PFSK-1 (cell line): ENCODE data around the gene ITPRIP.

Source experiments
- FOXP2 ChIP-seq: optimal IDR thresholded peaks from 2 replicates; pipeline ENCODE3; 2011; ENCODE audit warnings: borderline replicate concordance, control low read depth, inconsistent platforms; ENCODE audit not compliant: insufficient read depth; ENCODE audit errors: extremely low read length, extremely low read depth
- POLR2AphosphoS5 ChIP-seq: IDR thresholded peaks from 2 replicates; pipeline ENCODE4 v1.6.1; 2012; ENCODE audit warnings: low read depth, mild to moderate bottlenecking, control low read depth, low read length, moderate library complexity
- REST ChIP-seq, 2 experiments: IDR thresholded peaks; 2 replicates each; pipeline versions ENCODE4 v1.6.1 to v1.8.0; 2011 to 2012; ENCODE audit warnings: low read depth in 2 of 2, low read length in 2 of 2, control low read depth in 1 of 2, inconsistent platforms in 1 of 2, mild to moderate bottlenecking in 1 of 2, moderate library complexity in 1 of 2; ENCODE audit not compliant: insufficient read depth in 1 of 2
- SIN3A ChIP-seq: IDR thresholded peaks from 2 replicates; pipeline ENCODE4 v1.6.1; 2012; ENCODE audit warnings: mild to moderate bottlenecking, low read length, moderate library complexity, borderline replicate concordance; ENCODE audit not compliant: insufficient read depth
- TAF1 ChIP-seq: IDR thresholded peaks from 2 replicates; pipeline ENCODE4 v1.6.1; 2012; ENCODE audit warnings: low read length, control low read depth, borderline replicate concordance; ENCODE audit not compliant: insufficient read depth

The ITPRIP gene

GRCh38 chr10:104323085-104323484 is 15.2 kb downstream of the ITPRIP start:
- no peak for TF ChIP-seq SIN3A
- TF ChIP-seq POLR2AphosphoS5: no peak
- no peak for TF ChIP-seq REST (IDR thresholded peaks at IDR 0.05; ENCODE audit: insufficient read depth in 1 of 2, low read depth in 2 of 2, low read length in 2 of 2)
- TF ChIP-seq FOXP2: no peak
- TF ChIP-seq TAF1: no peak

- no peak for TF ChIP-seq TAF1
- TF ChIP-seq SIN3A: no peak
- no peak for TF ChIP-seq REST (IDR thresholded peaks at IDR 0.05; ENCODE audit: insufficient read depth in 1 of 2, low read depth in 2 of 2, low read length in 2 of 2)
- no peak for TF ChIP-seq FOXP2
- TF ChIP-seq POLR2AphosphoS5: no peak
Measured at GRCh38 chr10:104322416-104322782, 15.9 kb downstream of the ITPRIP start.

DNA sequence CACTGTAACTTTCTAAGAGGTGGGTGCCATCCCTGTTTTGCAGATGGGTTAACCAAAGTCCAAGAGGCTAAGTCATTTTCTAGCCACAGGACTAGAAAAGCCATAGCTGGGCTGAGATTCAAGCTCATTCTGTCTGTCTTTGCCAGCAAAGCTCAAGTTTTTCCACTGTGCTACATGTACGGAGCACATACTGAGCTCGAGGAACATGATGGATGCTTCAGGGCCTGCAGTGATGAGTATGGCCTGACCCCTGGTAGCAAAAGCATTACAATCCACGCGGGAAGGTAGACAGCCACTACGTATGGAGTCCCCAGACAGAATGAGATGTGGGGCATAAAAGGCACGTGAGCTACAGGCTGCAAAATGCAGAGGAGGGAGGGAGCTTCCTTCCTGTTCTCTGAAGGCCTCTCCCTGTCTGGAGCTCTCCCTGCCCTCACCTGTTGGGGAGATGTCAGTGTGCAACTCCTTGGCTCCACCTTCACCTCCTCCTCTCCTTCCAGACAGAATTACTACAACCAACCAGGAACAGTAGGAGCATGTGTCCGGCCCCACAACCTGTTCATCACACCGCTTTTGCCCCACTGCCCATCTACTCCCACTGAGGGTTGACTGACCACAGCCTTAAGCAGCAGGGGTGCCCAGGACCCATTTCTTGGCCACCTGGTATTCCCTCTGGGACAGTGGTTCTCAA is 16.4 kb downstream of the ITPRIP start:
- TF ChIP-seq FOXP2: no peak
- TF ChIP-seq REST (IDR thresholded peaks at IDR 0.05; ENCODE audit: insufficient read depth in 1 of 2, low read depth in 2 of 2, low read length in 2 of 2): no peak
- TF ChIP-seq TAF1: no peak
- TF ChIP-seq SIN3A: no peak
- TF ChIP-seq POLR2AphosphoS5: no peak

- no peak for TF ChIP-seq SIN3A
- no peak for TF ChIP-seq FOXP2
- no peak for TF ChIP-seq TAF1
- TF ChIP-seq POLR2AphosphoS5: no peak
- TF ChIP-seq REST (IDR thresholded peaks at IDR 0.05; ENCODE audit: insufficient read depth in 1 of 2, low read depth in 2 of 2, low read length in 2 of 2): no peak
Measured at GRCh38 chr10:104321226-104321625, 17.0 kb downstream of the ITPRIP start.
